GM12878 (cell line): Measurements from ENCODE around the gene PAQR5.

Source experiments
- BMI1 ChIP-seq: fragments of 450-650 bp; IDR thresholded peaks from 2 replicates; pipeline ENCODE4 v1.6.1; 2016; ENCODE audit warnings: mild to moderate bottlenecking, moderate library complexity, borderline replicate concordance
- CHD2 ChIP-seq: IDR thresholded peaks from 2 replicates; pipeline ENCODE4 v1.6.1; 2011; ENCODE audit warnings: low read depth, low read length, improper control_type of control experiment, borderline replicate concordance
- CHD4 ChIP-seq: fragments of 200-600 bp; sonication (generic); IDR thresholded peaks from 2 replicates; pipeline ENCODE4 v1.6.1; 2016; ENCODE audit warnings: mild to moderate bottlenecking
- CREB1 ChIP-seq: IDR thresholded peaks from 2 replicates; pipeline ENCODE4 v1.6.1; 2012; ENCODE audit warnings: low read depth, mild to moderate bottlenecking, inconsistent platforms
- CTCF ChIP-seq, 3 experiments: IDR thresholded peaks in 2 of 3; conservative IDR thresholded peaks in 1 of 3; 2 replicates each; pipeline ENCODE4 v1.5.1; 2011; ENCODE audit warnings: low read depth in 3 of 3, low read length in 3 of 3, mild to moderate bottlenecking in 3 of 3, control low read depth in 2 of 3, moderate library complexity in 2 of 3, inconsistent platforms in 1 of 3, mixed read lengths in 1 of 3; ENCODE audit not compliant: control insufficient read depth in 2 of 3, insufficient read depth in 1 of 3; ENCODE audit errors: extremely low read depth in 1 of 3
- EGR1 ChIP-seq, 2 experiments: IDR thresholded peaks; 1 replicate in 1 of 2; 2 replicates in 1 of 2; pipeline ENCODE4 v1.6.1; 2011 to 2012; ENCODE audit warnings: low read depth in 2 of 2, low read length in 2 of 2, borderline replicate concordance in 1 of 2, mild to moderate bottlenecking in 1 of 2, moderate library complexity in 1 of 2
- ETV6 ChIP-seq, 2 experiments: fragments of 450-650 bp in 1 of 2; IDR thresholded peaks in 1 of 2; conservative IDR thresholded peaks in 1 of 2; 2 replicates each; pipeline ENCODE4 v1.6.1; 2014; ENCODE audit warnings: antibody characterized with exemption in 1 of 2, borderline replicate concordance in 1 of 2, low read depth in 1 of 2, mild to moderate bottlenecking in 1 of 2, moderate library complexity in 1 of 2
- EZH2 ChIP-seq: IDR thresholded peaks from 2 replicates; pipeline ENCODE4 v1.6.1; 2012; ENCODE audit warnings: low read depth, mild to moderate bottlenecking, control low read depth, inconsistent platforms, low read length, borderline replicate concordance; ENCODE audit not compliant: control insufficient read depth
- HDGF ChIP-seq: fragments of 450-650 bp; IDR thresholded peaks from 2 replicates; pipeline ENCODE4 v1.6.1; 2016; ENCODE audit warnings: antibody characterized with exemption
- JUND ChIP-seq: IDR thresholded peaks from 2 replicates; pipeline ENCODE4 v1.6.1; 2012; ENCODE audit warnings: low read depth, mild to moderate bottlenecking, low read length, improper control_type of control experiment, moderate library complexity
- KLF5 ChIP-seq: fragments of 450-650 bp; IDR thresholded peaks from 2 replicates; pipeline ENCODE4 v1.6.1; 2014; ENCODE audit warnings: mild to moderate bottlenecking; ENCODE audit not compliant: partially characterized antibody
- MXI1 ChIP-seq: fragments of 150-350 bp; IDR thresholded peaks from 2 replicates; pipeline ENCODE4 v1.6.1; 2011; ENCODE audit warnings: low read depth, mild to moderate bottlenecking, inconsistent platforms, low read length, improper control_type of control experiment
- POLR2AphosphoS2 ChIP-seq: IDR thresholded peaks from 2 replicates; pipeline ENCODE4 v1.6.1; 2011; ENCODE audit warnings: low read depth, mild to moderate bottlenecking, low read length, improper control_type of control experiment, moderate library complexity
- POLR2AphosphoS5 ChIP-seq: IDR thresholded peaks from 2 replicates; pipeline ENCODE4 v1.6.1; 2011; ENCODE audit warnings: mild to moderate bottlenecking, low read length, inconsistent platforms

- no peak for TF ChIP-seq BMI1
- TF ChIP-seq EGR1 (IDR thresholded peaks at IDR 0.05; ENCODE audit: borderline replicate concordance in 1 of 2, low read depth in 2 of 2, low read length in 2 of 2): no peak
- no peak for TF ChIP-seq KLF5
- no peak for TF ChIP-seq EZH2
- TF ChIP-seq ETV6 (conservative IDR thresholded peaks at IDR 0.05 in 1 of 2, IDR thresholded peaks at IDR 0.05 in 1 of 2; ENCODE audit: borderline replicate concordance in 1 of 2, low read depth in 1 of 2): no peak
- no peak for TF ChIP-seq POLR2AphosphoS5
- no peak for TF ChIP-seq CHD2
- no peak for TF ChIP-seq POLR2AphosphoS2
- TF ChIP-seq JUND: no peak
- TF ChIP-seq CREB1: no peak
- no peak for TF ChIP-seq CHD4
- no peak for TF ChIP-seq HDGF
- TF ChIP-seq CTCF (IDR thresholded peaks at IDR 0.05 in 2 of 3, conservative IDR thresholded peaks at IDR 0.05 in 1 of 3; ENCODE audit: control insufficient read depth in 2 of 3, extremely low read depth in 1 of 3, insufficient read depth in 1 of 3, low read depth in 3 of 3, low read length in 3 of 3): no peak
- TF ChIP-seq MXI1: no peak
Observed at GRCh38 chr15:69450968-69451695, 152.4 kb downstream of the PAQR5 start.
